Ishikawa (cell line): Measurements from ENCODE around the gene ITPR2.

Experiments used
- CEBPB ChIP-seq: IDR thresholded peaks from 2 replicates; pipeline ENCODE4 v1.6.1; 2012
- CREB1 ChIP-seq: IDR thresholded peaks from 2 replicates; pipeline ENCODE4 v1.6.1; 2012; ENCODE audit warnings: low read depth
- EGR1 ChIP-seq: IDR thresholded peaks from 2 replicates; pipeline ENCODE4 v1.6.1; 2012
- EP300 ChIP-seq: IDR thresholded peaks from 2 replicates; pipeline ENCODE4 v1.6.1; 2012; ENCODE audit warnings: borderline replicate concordance
- FOXM1 ChIP-seq: IDR thresholded peaks from 2 replicates; pipeline ENCODE4 v1.6.1; 2012; ENCODE audit warnings: low read depth, borderline replicate concordance
- MAX ChIP-seq: IDR thresholded peaks from 2 replicates; pipeline ENCODE4 v1.6.1; 2012
- NFIC ChIP-seq: IDR thresholded peaks from 2 replicates; pipeline ENCODE4 v1.6.1; 2012
- RAD21 ChIP-seq: IDR thresholded peaks from 2 replicates; pipeline ENCODE4 v1.6.1; 2012; ENCODE audit warnings: low read depth
- REST ChIP-seq: IDR thresholded peaks from 2 replicates; pipeline ENCODE4 v1.6.1; 2012; ENCODE audit warnings: low read depth, mild to moderate bottlenecking
- TAF1 ChIP-seq: IDR thresholded peaks from 2 replicates; pipeline ENCODE4 v1.6.1; 2012; ENCODE audit warnings: low read depth, mild to moderate bottlenecking
- TCF12 ChIP-seq: IDR thresholded peaks from 2 replicates; pipeline ENCODE4 v1.6.1; 2012; ENCODE audit warnings: low read depth
- TEAD4 ChIP-seq: IDR thresholded peaks from 2 replicates; pipeline ENCODE4 v1.6.1; 2012
- USF1 ChIP-seq: IDR thresholded peaks from 2 replicates; pipeline ENCODE4 v1.6.1; 2012
- YY1 ChIP-seq: IDR thresholded peaks from 2 replicates; pipeline ENCODE4 v1.6.1; 2012; ENCODE audit warnings: low read depth
- ZBTB7A ChIP-seq: IDR thresholded peaks from 2 replicates; pipeline ENCODE4 v1.6.1; 2012; ENCODE audit warnings: low read depth

The ITPR2 gene

GRCh38 chr12:26699237-26699636 is 133.8 kb downstream of the ITPR2 start:
- TF ChIP-seq ZBTB7A (no peak), TAF1 (no peak), NFIC (no peak), USF1 (no peak), MAX (no peak), RAD21 (no peak), EP300 (no peak), REST (no peak), FOXM1 (no peak)

GRCh38 chr12:26698186-26698585 is 134.8 kb downstream of the ITPR2 start:
- TF ChIP-seq ZBTB7A (no peak), TEAD4 (no peak), TAF1 (no peak), USF1 (no peak), MAX (no peak), CEBPB (no peak), EP300 (no peak), YY1 (no peak), CREB1 (no peak), TCF12 (no peak), NFIC (no peak), FOXM1 (no peak), REST (no peak), EGR1 (no peak), RAD21 (no peak)

GRCh38 chr12:26697217-26697616 is 135.8 kb downstream of the ITPR2 start:
- TF ChIP-seq REST (no peak), TCF12 (no peak), MAX (no peak), ZBTB7A (no peak), TAF1 (no peak), TEAD4 (no peak), NFIC (no peak)

- TF ChIP-seq CREB1 (no peak), REST (no peak), CEBPB (no peak), EP300 (no peak), USF1 (no peak), ZBTB7A (no peak), YY1 (no peak)
These were observed 136.3 kb downstream of the ITPR2 start for GRCh38 chr12:26696613-26697092.
